HG02588 (cell line): ENCODE data around the gene SERPINB1.

Source experiments
- ATAC-seq: cut with Tn5 transposase; IDR thresholded peaks from one replicate; pipeline ENCODE4 v1.9.1; 2021; ENCODE audit warnings: mild to moderate bottlenecking, moderate library complexity; ENCODE audit not compliant: unreplicated experiment

Gene SERPINB1

DNA sequence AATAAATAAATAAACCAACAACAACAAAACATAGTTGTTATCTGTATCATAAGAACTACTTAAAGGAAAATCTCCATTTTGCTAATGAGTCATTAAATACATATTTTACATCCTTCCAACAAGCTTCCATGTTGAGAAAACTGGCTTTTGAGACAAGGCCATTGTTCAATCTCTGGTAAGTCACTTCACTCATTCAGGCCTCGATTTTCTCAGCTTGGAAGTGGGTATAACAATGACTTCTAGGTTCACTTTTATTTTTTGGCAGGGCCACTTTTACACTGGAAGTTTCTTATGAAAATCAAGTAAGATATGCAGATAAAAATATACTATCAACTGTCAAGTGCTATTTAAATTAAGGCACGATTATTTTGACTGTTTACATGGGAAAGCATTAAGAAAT is 46.5 kb downstream of the SERPINB1 start:
- no peak for ATAC-seq

DNA sequence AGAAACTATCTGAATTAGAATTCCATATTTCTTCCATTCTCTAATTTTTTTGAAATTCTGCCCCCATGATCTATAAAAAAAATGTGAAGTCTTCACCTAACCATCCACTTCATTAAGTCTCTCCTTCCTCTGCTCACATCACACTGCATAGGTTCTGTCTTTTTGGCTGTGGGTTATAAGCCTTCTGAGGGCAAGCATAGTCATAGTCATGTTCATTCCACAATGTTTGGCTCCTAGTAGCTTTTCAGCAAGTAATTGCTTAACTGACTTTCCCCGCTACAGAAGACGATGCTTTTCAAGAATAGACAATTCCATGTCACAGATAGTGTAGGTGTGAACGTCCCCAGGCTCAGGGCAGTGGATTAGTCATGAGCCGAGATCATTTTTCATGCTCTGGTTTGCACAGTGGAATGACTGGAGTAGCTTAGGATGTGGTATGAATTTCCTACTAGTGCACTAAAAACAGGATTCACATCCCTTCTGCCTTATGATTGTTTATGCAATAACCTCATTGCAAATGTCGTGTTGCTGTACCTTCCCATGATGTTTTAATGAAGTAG is 47.4 kb downstream of the SERPINB1 start:
- no peak for ATAC-seq

DNA sequence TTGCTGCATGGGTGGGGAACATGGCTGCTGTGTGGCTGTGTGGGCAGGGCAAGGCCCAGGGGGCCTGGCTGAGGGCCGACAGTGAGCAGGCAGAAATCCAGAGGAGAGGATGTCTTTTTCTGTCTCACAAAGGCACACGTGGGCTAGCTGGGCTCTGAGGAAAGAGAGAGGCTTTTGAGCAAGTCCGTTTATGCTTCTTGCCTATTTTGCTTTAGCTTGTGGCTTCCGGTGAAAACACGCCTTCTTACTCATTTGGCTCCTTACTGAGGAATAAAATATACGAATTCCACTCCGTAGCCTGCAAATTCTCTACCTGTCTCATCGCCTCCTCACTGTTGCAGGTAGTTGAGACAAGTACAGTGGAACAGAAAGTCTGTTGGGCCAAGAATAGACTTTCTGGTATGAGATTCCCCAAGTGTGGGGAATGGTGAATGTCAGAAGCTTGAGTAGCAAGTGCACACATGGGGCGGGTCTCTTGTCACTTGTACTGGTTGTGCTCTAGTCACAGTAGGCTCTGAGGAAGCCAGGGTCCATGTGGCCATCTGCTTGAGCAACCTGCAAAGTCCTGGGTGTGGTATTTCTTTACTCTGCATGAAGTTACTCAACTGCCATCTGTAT is 48.0 kb downstream of the SERPINB1 start:
- no peak for ATAC-seq

DNA sequence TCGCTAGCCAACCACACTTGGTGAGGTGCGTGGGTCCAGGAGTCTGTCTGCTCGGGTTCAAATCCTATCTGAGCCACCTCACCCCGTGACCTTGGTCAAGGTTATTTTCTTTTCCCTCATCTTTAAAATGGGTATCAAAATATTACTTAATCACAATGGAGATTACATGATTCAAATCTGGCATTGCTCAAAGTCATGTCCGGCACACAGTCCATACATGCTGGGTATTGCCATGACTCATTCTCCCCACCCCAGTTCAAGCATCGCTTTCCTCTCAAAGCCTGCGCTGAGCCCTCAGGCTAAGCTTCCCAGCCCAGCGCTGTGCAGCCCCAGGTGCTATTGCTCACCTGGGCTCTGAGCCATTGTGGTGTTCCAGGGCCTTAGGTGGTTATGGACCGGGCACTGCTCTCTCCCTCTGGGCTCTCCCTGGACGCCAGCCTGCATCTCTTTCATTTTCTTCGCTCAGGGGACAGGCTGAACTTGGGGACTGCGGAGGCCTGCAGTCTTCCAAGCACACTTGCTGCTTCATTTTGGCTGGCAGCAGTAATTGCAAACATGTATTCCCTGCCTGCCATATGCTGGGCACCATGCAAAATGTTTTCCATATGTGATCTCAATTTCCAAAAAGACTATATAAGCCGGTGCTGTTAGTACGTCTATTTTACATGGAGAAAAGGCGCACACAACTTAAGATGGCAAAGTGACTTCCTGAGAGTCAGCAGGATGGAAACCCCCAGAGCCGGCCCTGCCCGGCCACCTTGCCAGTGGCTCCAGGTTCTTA is 49.1 kb downstream of the SERPINB1 start:
- ATAC-seq, result no peak

DNA sequence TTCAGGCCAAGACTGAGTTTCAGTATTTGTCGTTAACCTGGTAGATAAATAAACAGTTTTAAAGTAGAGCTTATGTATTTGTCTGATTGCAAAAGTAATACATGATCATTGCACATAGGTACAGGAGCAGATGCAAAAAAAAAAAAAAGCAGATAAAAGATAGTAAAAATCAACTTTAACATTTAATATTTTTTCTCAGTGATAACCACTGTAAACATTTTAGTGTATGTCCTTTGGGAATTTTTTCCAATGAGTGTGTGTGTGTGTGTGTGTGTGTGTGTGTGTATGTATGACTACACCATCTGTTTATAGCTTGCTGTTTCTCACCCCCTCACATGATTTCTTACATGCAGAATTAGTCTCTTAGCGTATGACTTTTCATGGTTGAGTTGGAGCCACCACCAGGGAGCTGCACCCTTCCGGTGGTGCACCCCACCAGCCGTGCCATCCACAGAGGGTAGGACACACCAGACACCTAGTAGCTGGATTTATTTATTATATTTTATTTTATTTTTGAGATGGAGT is 50.2 kb downstream of the SERPINB1 start:
- no peak for ATAC-seq

DNA sequence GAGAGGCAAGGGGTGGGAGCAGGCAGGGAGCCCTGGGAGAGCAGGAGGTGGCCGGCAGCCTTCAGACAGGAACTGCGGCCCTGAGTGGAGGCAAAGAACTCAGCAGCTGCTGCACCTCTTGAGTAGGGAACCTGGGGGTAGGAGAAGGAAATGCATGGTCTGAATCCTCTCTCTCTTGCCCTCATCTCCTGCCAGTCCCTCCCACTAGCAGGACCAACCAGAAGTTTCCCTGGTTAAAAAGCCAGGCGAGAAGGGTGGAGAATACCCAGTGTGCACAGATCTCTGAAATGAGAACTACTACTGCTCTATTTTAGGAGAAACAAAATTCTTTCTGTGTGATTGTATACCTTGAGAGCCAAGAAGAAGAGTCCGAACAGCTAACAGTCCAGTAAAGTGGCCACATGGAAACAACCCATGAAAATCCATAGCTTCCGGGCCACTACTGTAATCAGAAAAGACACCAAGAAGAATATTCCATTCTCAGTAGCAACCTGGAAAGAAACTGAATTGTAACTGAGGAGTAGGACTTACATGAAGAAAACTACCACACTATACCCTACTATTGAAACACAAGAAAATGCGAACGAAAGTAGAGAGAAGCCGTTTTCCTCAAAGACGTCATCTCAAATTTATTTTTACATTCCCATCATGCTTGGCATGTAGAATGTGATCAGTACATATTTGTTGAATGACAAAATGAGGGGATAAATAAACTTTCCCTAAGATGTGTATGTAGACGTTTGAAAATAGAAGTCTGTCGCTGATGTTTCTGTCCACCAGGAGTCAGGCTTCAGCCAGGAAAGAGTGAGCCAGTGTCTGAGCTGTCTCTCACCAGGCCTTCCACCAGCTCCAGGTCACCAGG is 50.8 kb downstream of the SERPINB1 start:
- ATAC-seq, result no peak

DNA sequence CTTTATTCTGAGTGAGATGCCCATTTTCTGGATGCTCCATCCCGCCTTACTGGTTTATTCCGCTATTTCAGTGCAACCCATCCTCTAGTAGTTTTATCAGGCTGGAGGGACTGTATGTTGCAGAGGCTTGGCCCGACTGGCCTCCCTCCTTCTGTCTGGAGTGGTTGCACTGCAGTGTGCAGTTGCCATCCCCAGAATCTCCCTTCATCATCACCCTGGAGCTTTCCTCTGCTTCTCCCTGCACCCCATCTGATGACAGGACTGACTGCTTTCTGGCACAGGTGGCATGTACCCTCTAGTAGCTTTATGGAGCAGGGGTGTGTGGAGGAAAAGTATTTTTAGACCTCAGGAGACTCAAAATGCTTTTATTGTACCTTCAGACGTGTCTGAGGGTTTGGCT is 55.4 kb downstream of the SERPINB1 start:
- no peak for ATAC-seq

DNA sequence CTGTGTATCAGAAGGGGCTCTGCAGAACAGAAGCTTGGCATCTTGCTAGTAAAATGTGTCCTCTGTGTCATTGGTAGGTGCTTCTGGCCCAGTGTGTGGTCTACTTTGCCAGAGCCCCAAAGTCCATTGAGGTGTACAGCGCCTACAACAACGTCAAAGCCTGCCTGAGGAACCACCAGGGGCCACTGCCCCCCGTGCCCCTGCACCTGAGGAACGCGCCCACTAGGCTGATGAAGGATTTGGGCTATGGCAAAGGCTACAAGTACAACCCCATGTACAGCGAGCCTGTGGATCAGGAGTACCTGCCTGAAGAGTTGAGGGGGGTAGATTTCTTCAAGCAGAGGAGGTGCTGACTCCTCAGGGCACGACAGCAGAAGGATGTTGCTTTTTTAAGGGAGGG is 56.7 kb downstream of the SERPINB1 start:
- ATAC-seq, result no peak

DNA sequence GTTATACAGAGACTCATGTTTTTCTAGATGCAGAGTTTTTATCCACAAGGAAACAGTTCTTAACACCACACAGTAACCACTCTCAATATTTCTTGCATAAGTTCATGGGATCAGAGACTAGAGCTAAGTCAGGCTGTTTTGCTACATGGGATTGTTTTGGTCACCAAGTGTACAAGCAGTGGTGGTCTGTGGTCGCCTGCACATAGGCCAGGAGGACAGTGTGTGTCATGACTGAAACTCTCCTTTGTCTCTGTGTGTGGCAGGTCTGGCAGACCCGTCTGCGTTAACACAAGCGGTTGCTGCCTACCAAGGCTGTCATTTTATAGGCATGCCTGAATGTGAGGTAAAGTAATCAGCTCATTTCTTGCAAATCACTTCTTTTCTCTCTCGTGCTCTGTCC is 57.6 kb downstream of the SERPINB1 start:
- no peak for ATAC-seq

DNA sequence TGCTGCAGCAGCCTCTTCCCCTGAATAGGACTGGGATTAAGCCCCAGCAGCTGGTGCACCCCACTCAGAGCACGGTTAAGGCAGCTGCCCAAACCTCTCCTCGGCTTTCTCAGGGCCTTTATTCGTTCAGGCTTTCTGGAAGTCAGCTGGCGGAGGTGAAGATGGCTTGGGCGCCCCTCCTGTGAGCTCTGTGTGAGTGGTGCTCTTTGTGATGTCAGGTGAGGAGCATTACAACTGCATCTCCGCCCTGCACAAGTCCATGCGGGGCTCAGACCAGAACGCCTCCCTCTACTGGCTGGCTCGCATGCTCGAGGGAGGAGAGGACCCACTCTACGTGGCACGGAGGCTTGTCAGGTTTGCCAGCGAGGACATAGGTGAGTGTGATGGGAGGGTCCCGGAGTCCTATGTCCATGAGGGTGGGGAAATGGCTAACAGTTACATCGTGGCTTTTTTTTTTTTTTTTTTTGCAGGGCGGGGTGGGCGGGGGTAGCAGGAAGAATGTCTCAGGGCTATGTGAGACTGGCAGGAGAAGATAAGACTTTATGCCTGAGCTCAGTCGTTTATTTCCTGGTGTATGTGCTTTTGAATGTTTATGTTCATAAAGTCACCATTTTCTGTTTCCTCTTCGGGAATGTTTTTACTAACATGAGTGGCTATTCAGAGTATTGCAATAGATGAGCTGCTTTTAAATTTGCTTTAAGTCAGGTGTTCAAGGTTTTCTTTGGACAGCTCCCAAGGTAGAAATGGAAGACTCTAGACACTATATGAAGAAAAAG is 58.3 kb downstream of the SERPINB1 start:
- no peak for ATAC-seq

DNA sequence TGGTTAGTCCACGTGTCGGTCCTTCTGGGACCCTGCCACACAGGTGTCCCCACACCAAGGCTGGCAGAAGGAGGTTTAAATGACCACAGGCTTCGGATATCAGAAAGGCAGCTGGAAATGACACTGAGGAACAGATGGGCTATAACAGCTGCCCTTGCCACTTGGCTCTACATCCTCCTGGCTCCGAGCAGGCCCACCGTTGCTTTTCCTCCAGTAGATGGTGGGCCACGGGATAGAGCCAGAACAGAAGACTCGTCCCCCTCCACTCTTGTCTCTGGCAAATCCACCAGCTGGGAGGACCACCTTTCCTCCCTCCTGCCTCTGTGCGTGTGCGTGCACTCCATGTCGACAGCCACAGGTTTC is 58.9 kb downstream of the SERPINB1 start:
- no peak for ATAC-seq

DNA sequence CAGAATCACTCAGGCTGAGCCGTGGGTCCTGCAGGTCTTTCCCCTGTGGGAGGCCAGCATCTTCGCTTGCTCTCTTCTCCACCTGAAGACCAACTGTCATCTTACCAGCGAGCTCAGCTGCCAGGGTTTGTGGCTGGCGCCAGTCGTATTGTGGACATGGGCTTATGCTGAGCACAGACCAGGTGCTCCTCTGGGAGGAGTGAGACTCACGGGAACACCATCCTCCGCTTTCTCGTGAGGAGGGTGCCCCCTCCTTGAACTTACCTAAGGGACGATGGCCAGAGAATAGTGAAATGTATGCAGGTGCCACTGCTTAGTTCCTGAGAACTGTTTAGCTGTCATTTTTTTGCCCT is 59.3 kb downstream of the SERPINB1 start:
- ATAC-seq, result no peak
